GM12878 (cell line): ENCODE data around the gene B3GNT7. TPM values are rescaled to one million over a fixed set of nuclear protein-coding genes. Genes with fewer than 3 reads are reported as not detected.

Experiments
- CHD2 ChIP-seq: IDR thresholded peaks from 2 replicates; pipeline ENCODE4 v1.6.1; 2011; ENCODE audit warnings: low read depth, low read length, improper control_type of control experiment, borderline replicate concordance
- E4F1 ChIP-seq: fragments of 450-650 bp; IDR thresholded peaks from 2 replicates; pipeline ENCODE4 v1.6.1; 2018; ENCODE audit warnings: borderline replicate concordance, mild to moderate bottlenecking; ENCODE audit not compliant: partially characterized antibody
- EGR1 ChIP-seq, 2 experiments: IDR thresholded peaks; 1 replicate in 1 of 2; 2 replicates in 1 of 2; pipeline ENCODE4 v1.6.1; 2011 to 2012; ENCODE audit warnings: low read depth in 2 of 2, low read length in 2 of 2, borderline replicate concordance in 1 of 2, mild to moderate bottlenecking in 1 of 2, moderate library complexity in 1 of 2
- ESRRA ChIP-seq: IDR thresholded peaks from 2 replicates; pipeline ENCODE4 v1.6.1; 2012; ENCODE audit warnings: mild to moderate bottlenecking, low read length, improper control_type of control experiment
- EZH2 ChIP-seq: IDR thresholded peaks from 2 replicates; pipeline ENCODE4 v1.6.1; 2012; ENCODE audit warnings: low read depth, mild to moderate bottlenecking, control low read depth, inconsistent platforms, low read length, borderline replicate concordance; ENCODE audit not compliant: control insufficient read depth
- GATAD2B ChIP-seq: fragments of 450-650 bp; conservative IDR thresholded peaks from 2 replicates; pipeline ENCODE4 v1.6.1; 2017; ENCODE audit warnings: low read depth, mild to moderate bottlenecking, moderate library complexity
- HDGF ChIP-seq: fragments of 450-650 bp; IDR thresholded peaks from 2 replicates; pipeline ENCODE4 v1.6.1; 2016; ENCODE audit warnings: antibody characterized with exemption
- IKZF2 ChIP-seq, 2 experiments: fragments of 450-650 bp; IDR thresholded peaks; 2 replicates each; pipeline ENCODE4 v1.6.1; 2017; ENCODE audit warnings: mild to moderate bottlenecking in 2 of 2, moderate library complexity in 2 of 2
- KDM1A ChIP-seq: fragments of 200-600 bp; sonication (generic); IDR thresholded peaks from 2 replicates; pipeline ENCODE4 v1.6.1; 2016; ENCODE audit warnings: borderline replicate concordance
- MEF2B ChIP-seq: fragments of 450-650 bp; IDR thresholded peaks from 2 replicates; pipeline ENCODE4 v1.6.1; 2018; ENCODE audit warnings: mild to moderate bottlenecking, moderate library complexity; ENCODE audit not compliant: partially characterized antibody, poor library complexity, severe bottlenecking
- MYC ChIP-seq: IDR thresholded peaks from 2 replicates; pipeline ENCODE4 v1.6.1; 2011; ENCODE audit warnings: mild to moderate bottlenecking, low read length, moderate library complexity, inconsistent platforms; ENCODE audit not compliant: insufficient read depth, insufficient replicate concordance, insufficient read length, severe bottlenecking
- NKRF ChIP-seq: fragments of 450-650 bp; conservative IDR thresholded peaks from 2 replicates; pipeline ENCODE4 v1.6.1; 2017; ENCODE audit warnings: mild to moderate bottlenecking, moderate library complexity
- NR2C1 ChIP-seq: fragments of 450-650 bp; IDR thresholded peaks from 2 replicates; pipeline ENCODE4 v1.6.1; 2017; ENCODE audit warnings: antibody characterized with exemption, mild to moderate bottlenecking, moderate library complexity
- RBBP5 ChIP-seq: fragments of 200-600 bp; sonication (generic); conservative IDR thresholded peaks from 2 replicates; pipeline ENCODE4 v1.6.1; 2016
- RUNX3 ChIP-seq: IDR thresholded peaks from 2 replicates; pipeline ENCODE4 v1.6.1; 2012; ENCODE audit warnings: low read length, inconsistent platforms
- SP1 ChIP-seq: IDR thresholded peaks from one replicate; pipeline ENCODE4 v1.6.1; 2011; ENCODE audit warnings: low read depth, low read length
- TCF12 ChIP-seq: IDR thresholded peaks from 2 replicates; pipeline ENCODE4 v1.6.1; 2011; ENCODE audit warnings: low read depth, mild to moderate bottlenecking, low read length
- WRNIP1 ChIP-seq: IDR thresholded peaks from 2 replicates; pipeline ENCODE4 v1.6.1; 2011; ENCODE audit warnings: low read depth, low read length, improper control_type of control experiment, borderline replicate concordance
- YBX1 ChIP-seq: fragments of 450-650 bp; IDR thresholded peaks from 2 replicates; pipeline ENCODE4 v1.6.1; 2016; ENCODE audit warnings: antibody characterized with exemption
- ZNF384 ChIP-seq: IDR thresholded peaks from 2 replicates; pipeline ENCODE4 v1.6.1; 2012; ENCODE audit warnings: low read depth, mild to moderate bottlenecking, low read length, improper control_type of control experiment, borderline replicate concordance
- ZSCAN29 ChIP-seq: fragments of 450-650 bp; IDR thresholded peaks from 2 replicates; pipeline ENCODE4 v1.6.1; 2017; ENCODE audit warnings: mild to moderate bottlenecking, moderate library complexity
- polyA plus RNA-seq, 11 experiments: library from polyadenylated mRNA; depleted of rRNA in 4 of 11; unstranded in 6 of 11; stranded (reverse) in 5 of 11; fragments of >200 nt; fragmentation: Nextera tagmentation in 4 of 11; fragmentation: Illumina TruSeq in 1 of 11; extraction: Ambion mirVana in 4 of 11; extraction: Trizol in 1 of 11; gene quantifications; 1 replicate in 1 of 11; 2 replicates in 10 of 11; pipeline versions ENCODE4 v1.2.1 to v1.2.3, GENCODE V29; 2011 to 2016; ENCODE audit warnings: inconsistent platforms in 2 of 11, missing spikeins in 2 of 11, low read depth in 1 of 11
- total RNA-seq, 4 experiments: library from RNA; depleted of rRNA in 3 of 4; stranded (reverse); fragments of >200 nt in 3 of 4; fragmentation: Illumina TruSeq in 1 of 4; extraction: Trizol in 1 of 4; gene quantifications; 2 replicates each; pipeline versions ENCODE4 v1.2.1 to v1.2.3, GENCODE V29; 2013 to 2021
- TF ChIP-seq, protein P1 (sequence below): fragments of 450-650 bp; IDR thresholded peaks from 2 replicates; pipeline ENCODE4 v1.6.1; 2017; ENCODE audit warnings: low read depth, mild to moderate bottlenecking, moderate library complexity

B3GNT7 gene
- total and polyA plus RNA-seq, 10 of the 15 experiments (the other 5 are each of a cell fraction or from before 2014, with no cell fraction given), result 0.91 to 12.6 (median 3.7) TPM

GRCh38 chr2:231393149-231394131, 2.1 kb upstream of the B3GNT7 start (continued):
- TF ChIP-seq NKRF (no peak), MYC (no peak), RBBP5 (no peak), TCF12 (peak; percentile 64), EGR1 (IDR thresholded peaks at IDR 0.05; ENCODE audit: borderline replicate concordance in 1 of 2, low read depth in 2 of 2, low read length in 2 of 2) (peak in 1 of 2 experiments; percentile 4; a peak in 1 of 3 replicates), IKZF2 (IDR thresholded peaks at IDR 0.05) (no peak; a peak in 1 of 4 replicates), HDGF (no peak), NR2C1 (no peak; the same call in 1 of the 2 replicates), E4F1 (peak; percentile 72), GATAD2B (peak; percentile 76), WRNIP1 (0 out of 2 replicates have a peak, but pooled peaks have one; percentile 17), CHD2 (peak; percentile 18; the same call in 1 of the 2 replicates), KDM1A (no peak), EZH2 (no peak), YBX1 (no peak), SP1 (no peak), MEF2B (peak; percentile 91), ZNF384 (no peak), ESRRA (no peak), ZSCAN29 (no peak), RUNX3 (peak; percentile 77)
- TF ChIP-seq, protein P1, sequence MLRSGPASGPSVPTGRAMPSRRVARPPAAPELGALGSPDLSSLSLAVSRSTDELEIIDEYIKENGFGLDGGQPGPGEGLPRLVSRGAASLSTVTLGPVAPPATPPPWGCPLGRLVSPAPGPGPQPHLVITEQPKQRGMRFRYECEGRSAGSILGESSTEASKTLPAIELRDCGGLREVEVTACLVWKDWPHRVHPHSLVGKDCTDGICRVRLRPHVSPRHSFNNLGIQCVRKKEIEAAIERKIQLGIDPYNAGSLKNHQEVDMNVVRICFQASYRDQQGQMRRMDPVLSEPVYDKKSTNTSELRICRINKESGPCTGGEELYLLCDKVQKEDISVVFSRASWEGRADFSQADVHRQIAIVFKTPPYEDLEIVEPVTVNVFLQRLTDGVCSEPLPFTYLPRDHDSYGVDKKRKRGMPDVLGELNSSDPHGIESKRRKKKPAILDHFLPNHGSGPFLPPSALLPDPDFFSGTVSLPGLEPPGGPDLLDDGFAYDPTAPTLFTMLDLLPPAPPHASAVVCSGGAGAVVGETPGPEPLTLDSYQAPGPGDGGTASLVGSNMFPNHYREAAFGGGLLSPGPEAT, result peak; percentile 9; the same call in 1 of the 2 replicates
